Activated naive CD4-positive, alpha-beta T cell treated with anti-CD3 and anti-CD28 coated beads, Interleukin-2, amount 50 U/mL, for 24 hours (primary cell): ENCODE results near the gene DNAJC25.

ENCODE experiments used
- H3K27ac Mint-ChIP-seq: one replicate; pipeline ENCODE4 v1.8.0; 2021; ENCODE audit warnings: mild to moderate bottlenecking, mixed read lengths
- H3K27me3 Mint-ChIP-seq: one replicate; pipeline ENCODE4 v1.8.0; 2021; ENCODE audit warnings: mixed read lengths
- H3K36me3 Mint-ChIP-seq: one replicate; pipeline ENCODE4 v1.8.0; 2021; ENCODE audit warnings: mixed read lengths
- H3K4me1 Mint-ChIP-seq: one replicate; pipeline ENCODE4 v1.8.0; 2021; ENCODE audit warnings: mixed read lengths
- H3K4me3 Mint-ChIP-seq: one replicate; pipeline ENCODE4 v1.8.0; 2021; ENCODE audit warnings: mild to moderate bottlenecking, mixed read lengths
- H3K9me3 Mint-ChIP-seq: one replicate; pipeline ENCODE4 v1.8.0; 2021; ENCODE audit warnings: mixed read lengths

The DNAJC25 gene

DNA sequence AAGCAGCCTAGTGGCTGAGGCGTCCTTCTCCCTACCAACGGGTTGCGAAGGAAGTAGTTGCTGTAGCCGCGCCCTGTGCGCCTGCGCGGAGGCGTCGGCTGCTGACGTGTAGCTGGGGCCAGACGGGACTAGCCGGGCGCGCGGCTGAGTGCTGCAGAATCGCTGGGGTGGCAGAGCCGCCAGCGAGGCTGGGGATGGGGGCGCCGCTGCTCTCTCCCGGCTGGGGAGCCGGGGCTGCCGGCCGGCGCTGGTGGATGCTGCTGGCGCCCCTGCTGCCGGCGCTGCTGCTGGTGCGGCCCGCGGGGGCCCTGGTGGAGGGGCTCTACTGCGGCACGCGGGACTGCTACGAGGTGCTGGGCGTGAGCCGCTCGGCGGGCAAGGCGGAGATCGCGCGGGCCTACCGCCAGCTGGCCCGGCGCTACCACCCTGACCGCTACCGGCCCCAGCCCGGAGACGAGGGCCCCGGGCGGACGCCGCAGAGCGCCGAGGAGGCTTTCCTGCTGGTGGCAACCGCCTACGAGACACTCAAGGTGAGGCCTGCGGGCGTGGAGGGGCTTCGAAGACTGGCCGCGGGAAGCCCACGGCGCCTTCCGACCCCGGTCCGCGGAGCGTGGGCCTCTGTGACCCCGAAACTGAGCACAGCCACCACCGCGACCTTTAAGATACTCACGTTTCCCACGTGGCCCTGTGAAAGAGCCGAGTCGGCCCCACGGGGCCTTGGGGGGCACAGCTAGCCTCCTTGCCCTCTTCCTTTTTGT lies at the start of gene DNAJC25:
Gene DNAJC25, plus strand, starts transcription at position 121 of the 758 bp plus-strand sequence. Its CDS starts 74 bp downstream, at position 195.
- peak within 1 kb of the TSS; percentile 99 for H3K4me3 Mint-ChIP-seq
- H3K9me3 Mint-ChIP-seq: no peaks in the 10 kb centered on the region
- H3K4me1 Mint-ChIP-seq: peaks cover 46% of the 10 kb centered on the region
- peaks cover 3% of the 10 kb centered on the region for H3K36me3 Mint-ChIP-seq
- H3K27me3 Mint-ChIP-seq: no peaks in the 10 kb centered on the region
- H3K27ac Mint-ChIP-seq: peak within 1 kb of the TSS; percentile 95

DNA sequence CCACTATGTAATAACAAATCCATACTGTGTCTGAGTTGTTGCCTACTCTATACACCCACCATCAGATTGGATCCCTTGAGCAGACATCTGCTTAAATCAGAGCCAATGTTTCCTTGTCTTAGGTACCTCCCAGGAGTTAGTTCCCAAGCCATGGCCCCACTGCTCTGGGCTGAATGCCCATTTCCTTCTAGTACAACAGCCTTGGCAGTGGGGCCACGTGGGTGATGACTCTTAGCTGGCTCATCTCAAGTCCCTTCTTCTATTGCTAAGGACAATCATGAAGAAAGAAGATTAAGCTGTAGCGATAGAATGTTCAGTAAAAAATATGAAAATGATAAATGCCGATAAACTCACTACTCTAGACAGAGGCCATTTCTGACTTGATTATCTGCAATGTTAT lies 48.2 kb upstream of the DNAJC25 start:
- Mint-ChIP-seq H3K36me3 (no peaks in the 10 kb centered on the region), H3K4me1 (no peaks in the 10 kb centered on the region), H3K9me3 (no peaks in the 10 kb centered on the region), H3K4me3 (no peak overlapping the region), H3K27ac (no peak overlapping the region), H3K27me3 (no peaks in the 10 kb centered on the region)

DNA sequence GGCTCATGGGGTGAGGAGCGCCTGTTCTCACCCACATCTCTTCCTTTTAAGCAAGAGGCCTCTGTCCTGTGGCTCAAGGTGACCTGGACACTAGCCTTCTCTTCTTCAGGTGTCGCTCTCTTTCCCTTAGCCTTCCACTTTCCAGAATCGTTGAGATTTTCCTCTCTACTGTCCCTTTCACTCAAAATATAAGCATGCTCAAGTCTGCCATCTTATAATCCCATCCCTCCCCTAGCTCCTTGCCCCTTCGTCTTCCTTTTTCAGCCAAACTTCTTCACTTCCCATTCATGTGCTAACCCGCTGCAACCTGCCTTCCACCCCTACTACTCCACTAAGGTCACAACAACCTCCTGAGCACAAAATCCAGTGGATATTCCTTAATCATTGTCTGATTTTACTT lies 44.8 kb upstream of the DNAJC25 start:
- H3K4me1 Mint-ChIP-seq: no peaks in the 10 kb centered on the region
- no peaks in the 10 kb centered on the region for H3K9me3 Mint-ChIP-seq
- no peaks in the 10 kb centered on the region for H3K36me3 Mint-ChIP-seq
- no peaks in the 10 kb centered on the region for H3K27me3 Mint-ChIP-seq
- H3K4me3 Mint-ChIP-seq: no peak overlapping the region
- H3K27ac Mint-ChIP-seq: no peak overlapping the region

DNA sequence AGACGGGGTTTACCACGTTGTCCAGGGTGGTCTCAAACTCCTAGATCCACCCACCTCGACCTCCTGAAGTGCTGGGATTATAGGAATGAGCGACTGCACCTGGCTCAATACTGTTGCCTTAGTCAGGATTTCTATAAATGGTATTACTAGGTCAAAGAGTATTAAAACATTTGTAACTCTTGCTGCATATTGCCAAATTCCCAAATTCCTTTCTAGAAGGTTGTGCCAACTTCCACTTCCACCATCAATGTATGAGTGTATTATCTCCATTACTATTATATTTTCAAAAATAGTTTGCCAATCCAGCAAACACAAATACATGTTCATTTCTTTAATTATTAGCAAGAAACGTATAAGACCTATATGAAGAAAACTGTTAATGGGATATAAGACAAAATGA lies 42.3 kb upstream of the DNAJC25 start:
- Mint-ChIP-seq H3K4me1 (no peaks in the 10 kb centered on the region), H3K4me3 (no peak overlapping the region), H3K36me3 (no peaks in the 10 kb centered on the region), H3K9me3 (no peaks in the 10 kb centered on the region), H3K27me3 (no peaks in the 10 kb centered on the region), H3K27ac (no peak overlapping the region)

DNA sequence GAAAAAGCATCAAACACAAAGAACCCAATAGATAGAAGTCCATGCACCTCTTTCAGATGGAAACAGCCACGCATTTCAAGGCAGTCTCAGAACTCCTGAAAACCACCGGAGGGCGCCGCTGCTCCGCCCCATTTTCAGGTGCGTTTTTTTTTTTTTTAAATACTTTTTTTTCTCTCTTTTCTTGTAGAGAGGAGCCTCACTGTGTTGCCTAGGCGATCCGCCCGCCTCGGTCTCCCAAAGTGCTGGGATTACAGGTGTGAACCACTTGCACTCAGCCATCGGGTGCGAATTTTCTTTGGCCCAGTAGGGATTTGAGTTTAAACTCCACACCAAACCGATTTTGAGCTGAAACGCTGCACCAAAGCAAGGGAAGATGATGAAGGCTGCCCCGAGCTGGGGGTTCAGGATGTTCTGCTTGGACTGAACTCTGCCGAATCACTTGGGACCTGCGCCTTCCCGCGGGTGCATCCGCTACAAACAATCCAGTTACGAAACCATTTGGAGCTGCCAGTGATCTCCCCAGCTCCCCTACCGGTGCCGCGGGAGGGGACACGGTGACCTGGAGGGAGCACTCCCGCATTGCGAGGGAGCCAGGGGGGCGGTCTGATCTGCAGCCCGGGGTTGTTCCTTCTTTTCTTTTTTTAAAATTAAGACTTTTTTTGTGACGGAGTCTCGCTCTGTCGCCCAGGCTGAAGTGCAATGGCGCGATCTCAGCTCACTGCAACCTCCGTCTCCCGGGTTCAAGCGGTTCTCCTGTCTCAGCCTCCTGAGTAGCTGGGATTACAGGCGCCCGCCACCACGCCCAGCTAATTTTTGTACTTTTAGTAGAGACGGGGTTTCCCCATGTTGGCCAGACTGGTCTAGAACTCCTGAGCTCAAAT lies 33.0 kb upstream of the DNAJC25 start:
- H3K4me3 Mint-ChIP-seq: peak overlapping the region; percentile 90
- H3K27ac Mint-ChIP-seq: no peak overlapping the region
- H3K27me3 Mint-ChIP-seq: peaks cover 18% of the 10 kb centered on the region
- H3K4me1 Mint-ChIP-seq: peaks cover 23% of the 10 kb centered on the region
- no peaks in the 10 kb centered on the region for H3K36me3 Mint-ChIP-seq
- H3K9me3 Mint-ChIP-seq: no peaks in the 10 kb centered on the region

DNA sequence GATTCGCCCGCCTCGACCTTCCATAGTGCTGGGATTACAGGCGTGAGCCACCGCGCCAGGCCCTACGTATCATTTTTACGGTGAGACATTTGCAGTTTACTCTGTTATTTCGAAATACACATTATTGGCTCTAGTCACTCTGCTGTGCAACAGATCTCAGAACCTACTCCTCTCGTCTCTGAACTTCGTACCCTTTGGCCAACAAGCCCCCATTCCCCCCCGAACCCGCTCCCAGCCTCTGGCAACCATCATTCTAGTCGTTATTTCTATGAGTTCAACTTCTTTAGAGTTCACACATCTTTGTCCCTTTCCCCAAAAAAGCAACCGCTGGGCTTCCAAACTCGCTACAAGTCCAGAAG lies 32.4 kb upstream of the DNAJC25 start:
- Mint-ChIP-seq H3K9me3 (no peaks in the 10 kb centered on the region), H3K4me1 (peaks cover 23% of the 10 kb centered on the region), H3K27me3 (peaks cover 18% of the 10 kb centered on the region), H3K4me3 (peak overlapping the region; percentile 90), H3K27ac (no peak overlapping the region), H3K36me3 (no peaks in the 10 kb centered on the region)

DNA sequence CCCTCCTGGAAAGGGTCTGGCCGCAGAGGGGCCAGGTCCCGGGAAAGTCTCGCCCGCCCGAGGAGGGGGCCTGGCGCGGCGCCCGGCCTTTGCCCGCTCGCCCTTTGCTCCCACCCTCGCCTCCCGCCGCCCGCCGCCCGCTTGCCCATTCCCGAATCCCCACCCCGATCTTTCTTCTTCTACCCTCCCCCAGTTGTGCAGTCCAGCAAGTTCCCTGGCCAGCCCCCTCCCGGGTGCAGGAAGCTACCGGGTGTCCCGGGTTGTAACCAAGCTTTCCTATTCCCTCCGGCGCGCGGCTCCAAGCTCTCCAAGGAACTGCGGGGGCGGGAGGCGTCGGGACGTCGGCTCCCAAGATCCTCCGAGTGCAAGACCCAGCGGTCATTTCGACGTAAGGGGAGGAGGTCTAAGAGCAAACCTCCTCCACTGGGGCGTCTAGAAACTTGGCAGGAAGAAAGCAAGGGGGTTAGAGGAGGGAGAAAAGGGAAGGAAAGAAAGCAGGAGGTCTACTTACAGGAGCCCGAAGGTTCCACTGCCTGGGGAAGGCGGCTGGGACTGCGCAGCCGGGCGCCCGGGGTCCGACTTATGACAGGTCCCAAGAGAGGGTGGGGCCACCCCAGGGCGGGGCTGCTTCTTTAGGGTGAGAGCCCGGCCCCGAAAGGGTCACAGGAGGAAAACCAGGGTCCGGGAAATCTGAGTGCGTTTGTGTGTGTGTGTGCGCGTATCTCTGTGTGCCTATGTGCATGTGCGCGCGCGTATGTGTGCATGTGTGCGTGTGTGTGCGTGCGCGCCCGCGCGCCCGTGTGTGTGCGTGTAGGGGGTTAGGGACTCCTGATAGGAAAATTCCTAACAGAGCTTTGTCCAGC lies 31.8 kb upstream of the DNAJC25 start, which contains the start of gene PTGR1:
Gene PTGR1, minus strand, starts transcription at position 556 of the 863 bp plus-strand sequence. CDS start 2,225 bp downstream, outside the sequence.
- Mint-ChIP-seq H3K27me3 (peaks cover 18% of the 10 kb centered on the region), H3K27ac (no peak within 1 kb of the TSS), H3K4me3 (peak within 1 kb of the TSS; percentile 90), H3K9me3 (no peaks in the 10 kb centered on the region), H3K36me3 (no peaks in the 10 kb centered on the region), H3K4me1 (peaks cover 23% of the 10 kb centered on the region)

DNA sequence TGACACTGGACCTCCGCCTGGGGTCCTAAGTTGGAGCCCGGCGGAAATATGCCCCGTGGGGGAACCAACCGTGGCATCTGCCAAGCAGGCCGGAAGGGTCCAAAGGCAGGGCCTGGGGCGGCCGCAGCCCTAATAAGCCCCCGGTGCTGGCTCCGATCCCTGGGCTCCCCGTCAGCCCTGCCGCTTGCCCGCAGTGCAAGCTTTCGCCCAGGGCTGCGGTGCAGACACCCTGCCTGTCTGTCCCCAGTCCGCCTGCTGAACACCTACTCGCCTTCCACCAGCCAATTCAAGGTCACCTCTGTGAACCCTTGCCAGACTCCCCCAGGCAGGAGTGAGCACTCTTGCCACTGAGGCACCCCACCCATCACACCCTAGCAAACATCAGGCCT lies 31.2 kb upstream of the DNAJC25 start:
- Mint-ChIP-seq H3K9me3 (no peaks in the 10 kb centered on the region), H3K27ac (no peak overlapping the region), H3K27me3 (peaks cover 18% of the 10 kb centered on the region), H3K4me3 (peak overlapping the region; percentile 85), H3K4me1 (peaks cover 23% of the 10 kb centered on the region), H3K36me3 (no peaks in the 10 kb centered on the region)

DNA sequence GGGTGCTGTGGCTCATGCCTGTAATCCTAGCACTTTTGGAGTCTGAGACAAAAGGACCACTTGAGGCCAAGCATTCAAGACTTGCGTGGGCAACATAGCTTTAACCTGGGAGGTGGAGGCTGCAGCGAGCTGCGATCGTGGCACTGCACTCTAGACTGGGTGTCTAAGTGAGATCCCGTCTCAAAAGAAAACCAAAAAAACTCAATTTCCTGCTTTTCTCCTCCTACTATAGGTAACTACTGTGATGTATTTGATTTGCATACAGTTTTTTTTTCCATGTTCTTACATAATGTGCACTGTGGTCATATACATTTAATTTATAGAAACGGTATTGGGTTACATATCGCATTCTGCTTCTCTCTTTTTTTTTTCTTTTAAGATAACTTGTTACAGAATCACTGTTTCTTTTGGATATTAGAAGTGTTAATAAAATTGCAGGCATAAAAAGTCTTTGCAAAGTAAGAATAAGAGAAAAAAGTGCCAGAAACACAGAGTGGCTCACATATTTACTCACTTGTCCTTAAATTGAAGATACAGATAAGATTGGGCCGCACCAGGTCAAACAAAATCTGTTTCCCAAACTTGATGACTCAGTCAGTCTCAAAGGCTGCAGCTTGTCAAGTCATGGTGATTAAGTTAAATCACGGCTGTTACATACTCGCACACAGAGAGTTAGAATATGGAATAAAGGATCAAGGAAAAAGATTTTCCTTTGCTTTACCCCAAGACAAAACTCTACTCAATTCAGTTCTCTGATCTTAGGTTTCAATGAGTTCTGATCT lies 29.7 kb upstream of the DNAJC25 start:
- Mint-ChIP-seq H3K4me3 (no peak overlapping the region), H3K27ac (no peak overlapping the region), H3K36me3 (no peaks in the 10 kb centered on the region), H3K9me3 (no peaks in the 10 kb centered on the region), H3K27me3 (peaks cover 18% of the 10 kb centered on the region), H3K4me1 (peaks cover 23% of the 10 kb centered on the region)

DNA sequence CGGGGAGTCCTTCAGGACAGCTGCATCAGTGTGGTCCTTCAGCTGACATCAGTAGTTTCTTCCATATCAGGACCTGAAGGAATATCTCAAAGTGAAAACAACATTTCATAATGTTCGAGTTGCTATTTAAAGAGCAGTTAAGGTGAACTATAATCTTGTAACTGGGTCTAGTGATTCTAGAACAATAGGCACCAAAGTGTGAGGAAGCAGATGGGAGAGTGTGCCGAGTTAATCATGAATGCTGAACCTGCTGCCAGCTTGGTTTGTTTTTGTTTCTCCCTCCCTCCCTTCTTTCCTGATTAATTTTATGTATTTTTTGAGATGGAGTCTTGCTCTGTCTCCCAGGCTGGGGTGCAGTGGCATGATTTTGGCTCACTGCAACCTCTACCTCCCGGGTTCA lies 28.1 kb upstream of the DNAJC25 start:
- Mint-ChIP-seq H3K4me1 (peaks cover 14% of the 10 kb centered on the region), H3K27ac (no peak overlapping the region), H3K4me3 (no peak overlapping the region), H3K9me3 (no peaks in the 10 kb centered on the region), H3K27me3 (peaks cover 13% of the 10 kb centered on the region), H3K36me3 (no peaks in the 10 kb centered on the region)

DNA sequence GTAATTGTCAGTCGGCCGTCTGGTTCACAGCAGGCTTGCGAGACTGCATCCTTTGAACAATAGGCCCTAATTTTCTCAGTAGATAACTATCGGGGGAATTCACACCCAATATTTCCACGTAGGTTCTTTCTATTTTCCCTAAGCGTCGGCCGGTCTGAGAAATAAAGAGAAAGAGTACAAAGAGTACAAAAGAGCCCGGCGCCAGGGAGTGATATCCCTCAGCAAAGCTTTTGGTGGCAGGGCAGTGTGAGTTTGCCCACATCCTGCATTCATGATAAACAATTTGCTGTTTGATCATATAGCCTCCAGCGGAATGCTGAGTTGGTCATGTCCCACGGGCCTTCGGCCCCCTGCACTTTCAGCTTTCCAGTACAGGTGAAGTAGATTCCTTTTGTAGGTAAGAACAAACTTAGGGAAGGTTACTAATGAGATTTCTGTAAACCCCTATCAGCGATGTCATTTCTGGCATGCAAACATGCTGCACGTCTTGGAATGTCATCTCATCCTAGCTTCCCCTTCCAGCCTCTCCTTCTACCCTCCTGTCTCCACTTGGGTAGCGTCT lies 27.0 kb upstream of the DNAJC25 start:
- Mint-ChIP-seq H3K27me3 (peaks cover 7% of the 10 kb centered on the region), H3K9me3 (no peaks in the 10 kb centered on the region), H3K4me3 (no peak overlapping the region), H3K36me3 (no peaks in the 10 kb centered on the region), H3K27ac (no peak overlapping the region), H3K4me1 (peaks cover 4% of the 10 kb centered on the region)

DNA sequence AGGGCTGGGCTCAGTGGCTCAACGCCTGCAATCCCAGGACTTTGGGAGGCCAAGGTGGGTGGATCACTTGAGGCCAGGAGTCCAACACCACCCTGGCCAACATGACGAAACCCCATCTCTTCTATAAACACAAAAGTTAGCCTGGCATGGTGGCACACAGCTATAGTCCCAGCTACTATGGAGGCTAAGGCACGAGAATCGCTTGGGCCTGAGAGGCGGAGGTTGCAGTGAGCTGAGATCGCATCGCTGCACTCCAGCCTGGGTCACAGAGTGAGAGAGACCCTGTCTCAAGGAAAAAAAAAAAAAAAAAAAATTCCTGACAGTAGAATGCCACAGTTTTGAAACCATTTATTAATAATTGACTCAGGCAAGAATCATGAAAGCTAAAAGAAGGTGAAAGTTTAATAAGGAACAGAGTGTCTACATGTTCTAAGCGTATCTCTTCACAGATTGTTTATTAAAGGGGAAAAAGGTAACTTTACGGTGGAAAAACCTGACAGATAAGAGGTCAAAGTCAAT lies 26.0 kb upstream of the DNAJC25 start:
- Mint-ChIP-seq H3K9me3 (no peaks in the 10 kb centered on the region), H3K36me3 (no peaks in the 10 kb centered on the region), H3K27ac (no peak overlapping the region), H3K4me3 (no peak overlapping the region), H3K4me1 (no peaks in the 10 kb centered on the region), H3K27me3 (peaks cover 2% of the 10 kb centered on the region)

DNA sequence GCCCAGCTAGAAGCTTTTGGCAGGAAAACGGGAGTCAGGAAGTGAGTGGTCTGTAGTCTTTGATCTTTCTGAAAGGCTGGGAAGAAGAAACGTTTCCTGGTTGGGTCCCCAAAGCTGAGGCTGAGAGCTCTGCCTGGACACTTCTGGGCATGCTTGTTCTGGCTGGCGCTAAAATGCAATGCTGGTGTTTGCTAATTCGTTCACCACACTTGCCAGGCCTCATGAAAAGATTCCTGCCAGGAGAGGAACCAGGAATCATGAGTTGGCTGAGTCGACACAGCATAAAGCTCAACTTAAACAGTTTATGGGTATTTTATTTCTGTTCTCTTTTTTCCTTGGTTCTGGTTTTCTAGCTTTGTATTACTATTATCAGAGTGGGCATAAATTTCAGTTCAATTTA lies 21.0 kb upstream of the DNAJC25 start:
- H3K36me3 Mint-ChIP-seq: no peaks in the 10 kb centered on the region
- no peaks in the 10 kb centered on the region for H3K9me3 Mint-ChIP-seq
- no peak overlapping the region for H3K27ac Mint-ChIP-seq
- H3K4me3 Mint-ChIP-seq: no peak overlapping the region
- H3K27me3 Mint-ChIP-seq: peaks cover 8% of the 10 kb centered on the region
- no peaks in the 10 kb centered on the region for H3K4me1 Mint-ChIP-seq

DNA sequence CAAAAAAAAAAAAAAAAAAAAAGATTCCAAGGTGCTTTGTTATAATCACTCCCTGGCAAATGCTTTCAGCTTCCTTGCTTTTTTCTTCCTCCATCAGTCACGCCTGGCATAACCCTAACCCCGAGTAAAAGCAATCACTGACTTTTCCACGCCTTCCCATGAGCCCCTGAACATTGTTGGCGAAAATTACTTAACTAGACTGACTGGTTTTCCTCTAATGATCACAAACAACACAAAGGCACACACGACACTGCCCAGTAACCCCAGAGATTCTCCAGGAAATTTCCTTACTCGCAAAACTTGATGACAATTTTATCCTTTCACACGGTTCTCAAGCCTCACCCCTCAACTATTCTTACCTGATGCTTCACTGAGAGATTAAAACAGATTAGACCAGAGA lies 20.3 kb upstream of the DNAJC25 start:
- H3K27me3 Mint-ChIP-seq: peaks cover 8% of the 10 kb centered on the region
- no peaks in the 10 kb centered on the region for H3K4me1 Mint-ChIP-seq
- H3K27ac Mint-ChIP-seq: no peak overlapping the region
- no peaks in the 10 kb centered on the region for H3K36me3 Mint-ChIP-seq
- H3K9me3 Mint-ChIP-seq: no peaks in the 10 kb centered on the region
- H3K4me3 Mint-ChIP-seq: no peak overlapping the region
